ENCODE data around the gene KCNJ14. TPM values are rescaled to one million over a fixed set of nuclear protein-coding genes. Genes with fewer than 3 reads are reported as not detected.

The KCNJ14 gene
- total RNA-seq, 1 donor from 2014 or later: 1.8 TPM

- intact Hi-C loops (cut with micrococcal nuclease): no loop called here
Measured at GRCh38 chr19:48500830-48501493, 45.6 kb downstream of the KCNJ14 start.

- intact Hi-C loops (cut with micrococcal nuclease): loop anchor here (1.0 kb wide), 1 partner anchor 8 kb away; no protein-coding TSS in a partner anchor
Measured at GRCh38 chr19:48501494-48502349, 46.3 kb downstream of the KCNJ14 start.

GRCh38 chr19:48502350-48503018, 47.1 kb downstream of the KCNJ14 start:
- intact Hi-C loops (cut with micrococcal nuclease): loop anchor here (1.0 kb wide), 1 partner anchor 9 kb away; no protein-coding TSS in a partner anchor

GRCh38 chr19:48506138-48506733, 50.9 kb downstream of the KCNJ14 start:
- intact Hi-C loops (cut with micrococcal nuclease): loop anchor here (1.0 kb wide), 2 partner anchors 78 to 83 kb away; no protein-coding TSS in a partner anchor

GRCh38 chr19:48507911-48508439, 52.6 kb downstream of the KCNJ14 start:
- intact Hi-C loops (cut with micrococcal nuclease): no loop called here

GRCh38 chr19:48508729-48509411, 53.5 kb downstream of the KCNJ14 start:
- intact Hi-C loops (cut with micrococcal nuclease): no loop called here

- intact Hi-C loops (cut with micrococcal nuclease): loop anchor here (1.0 to 10.0 kb wide), 3 partner anchors 110 to 205 kb away; partner anchors contain the start of genes MAMSTR, RPL18, SPHK2 and SYNGR4
Measured at GRCh38 chr19:48509467-48510194, 54.3 kb downstream of the KCNJ14 start.

- intact Hi-C loops (cut with micrococcal nuclease): loop anchor here (1.0 to 10.0 kb wide), 3 partner anchors 109 to 204 kb away; partner anchors contain the start of genes MAMSTR, RPL18, SPHK2 and SYNGR4
Measured at GRCh38 chr19:48510421-48511268, 55.3 kb downstream of the KCNJ14 start.

- intact Hi-C loops (cut with micrococcal nuclease): loop anchor here (5.0 to 10.0 kb wide), 2 partner anchors 149 to 203 kb away; partner anchors contain the start of genes MAMSTR, SYNGR4 and TMEM143
Measured at GRCh38 chr19:48511321-48511731, 56.0 kb downstream of the KCNJ14 start.

- intact Hi-C loops (cut with micrococcal nuclease): loop anchor here (5.0 to 10.0 kb wide), 2 partner anchors 150 to 203 kb away; partner anchors contain the start of genes MAMSTR, SYNGR4 and TMEM143
Measured at GRCh38 chr19:48511800-48512503, 56.6 kb downstream of the KCNJ14 start, which contains the start of gene LMTK3. Gene LMTK3 (minus strand): TSS chr19:48511835. CDS start chr19:48511576, 259 bp downstream.

GRCh38 chr19:48512504-48513288, 57.3 kb downstream of the KCNJ14 start:
- intact Hi-C loops (cut with micrococcal nuclease): loop anchor here (5.0 to 10.0 kb wide), 2 partner anchors 150 to 202 kb away; partner anchors contain the start of genes MAMSTR, SYNGR4 and TMEM143

GRCh38 chr19:48513289-48514122, 58.1 kb downstream of the KCNJ14 start:
- intact Hi-C loops (cut with micrococcal nuclease): loop anchor here (5.0 to 10.0 kb wide), 2 partner anchors 151 to 201 kb away; partner anchors contain the start of genes MAMSTR, SYNGR4 and TMEM143

GRCh38 chr19:48514123-48514458, 58.7 kb downstream of the KCNJ14 start:
- intact Hi-C loops (cut with micrococcal nuclease): loop anchor here (5.0 to 10.0 kb wide), 2 partner anchors 152 to 201 kb away; partner anchors contain the start of genes MAMSTR, SYNGR4 and TMEM143

GRCh38 chr19:48516536-48516935, 61.2 kb downstream of the KCNJ14 start:
- intact Hi-C loops (cut with micrococcal nuclease): loop anchor here (10.0 kb wide), 1 partner anchor 198 kb away; the partner anchor contains the start of gene MAMSTR
